ENCODE measurements around the gene IL16. TPM values are rescaled to one million over a fixed set of nuclear protein-coding genes. Genes with fewer than 3 reads are reported as not detected.
"Not testable (repeated sequence)": the region's sequence is repeated elsewhere in the genome, so short reads cannot be mapped to it uniquely, and the experiment has no call there.

The IL16 gene
- total RNA-seq, 1 donor from 2014 or later: 0.05 TPM

- Mint-ChIP-seq H3K4me3 (no peak overlapping the region), H3K36me3 (ENCODE audit: low read depth) (no peaks in the 10 kb centered on the region), H3K27me3 (ENCODE audit: low read depth) (peaks cover 23% of the 10 kb centered on the region), H3K27ac (ENCODE audit: unreplicated experiment) (no peak overlapping the region), H3K9me3 (no peaks in the 10 kb centered on the region), H3K4me1 (peaks cover 29% of the 10 kb centered on the region)
- no peak for TF ChIP-seq CTCF (conservative IDR thresholded peaks at IDR 0.05)
- DNase-seq (ENCODE audit: low read depth, low spot score): no peak
Observed at GRCh38 chr15:81326466-81327212, 130.0 kb downstream of the IL16 start.

GRCh38 chr15:81327516-81327915 lies 130.8 kb downstream of the IL16 start:
- H3K36me3 Mint-ChIP-seq (ENCODE audit: low read depth): no peaks in the 10 kb centered on the region
- no peaks in the 10 kb centered on the region for H3K9me3 Mint-ChIP-seq
- no peak for TF ChIP-seq CTCF (conservative IDR thresholded peaks at IDR 0.05)
- H3K27me3 Mint-ChIP-seq (ENCODE audit: low read depth): peaks cover 23% of the 10 kb centered on the region
- H3K4me1 Mint-ChIP-seq: peaks cover 22% of the 10 kb centered on the region
- no peak overlapping the region for H3K4me3 Mint-ChIP-seq
- no peak for DNase-seq (ENCODE audit: low read depth, low spot score)
- no peak overlapping the region for H3K27ac Mint-ChIP-seq (ENCODE audit: unreplicated experiment)

- H3K9me3 Mint-ChIP-seq: no peaks in the 10 kb centered on the region
- no peaks in the 10 kb centered on the region for H3K36me3 Mint-ChIP-seq (ENCODE audit: low read depth)
- H3K27me3 Mint-ChIP-seq (ENCODE audit: low read depth): peaks cover 15% of the 10 kb centered on the region
- TF ChIP-seq CTCF (conservative IDR thresholded peaks at IDR 0.05): no peak
- H3K4me3 Mint-ChIP-seq: no peak overlapping the region
- H3K4me1 Mint-ChIP-seq: peaks cover 8% of the 10 kb centered on the region
- DNase-seq (ENCODE audit: low read depth, low spot score): no peak
- H3K27ac Mint-ChIP-seq (ENCODE audit: unreplicated experiment): no peak overlapping the region
Observed at GRCh38 chr15:81329446-81329845, 132.8 kb downstream of the IL16 start.

GRCh38 chr15:81330366-81331090 lies 133.8 kb downstream of the IL16 start:
- no peak overlapping the region for H3K4me3 Mint-ChIP-seq
- TF ChIP-seq CTCF (conservative IDR thresholded peaks at IDR 0.05): no peak
- H3K9me3 Mint-ChIP-seq: no peaks in the 10 kb centered on the region

GRCh38 chr15:81331141-81331540 lies 134.5 kb downstream of the IL16 start:
- H3K9me3 Mint-ChIP-seq; H3K27ac Mint-ChIP-seq (ENCODE audit: unreplicated experiment); DNase-seq (ENCODE audit: low read depth, low spot score); H3K4me1 Mint-ChIP-seq; H3K36me3 Mint-ChIP-seq (ENCODE audit: low read depth); H3K4me3 Mint-ChIP-seq; H3K27me3 Mint-ChIP-seq (ENCODE audit: low read depth): not testable (repeated sequence)

More at GRCh38 chr15:81330366-81331090, 133.8 kb downstream of the IL16 start:
- H3K27ac Mint-ChIP-seq (ENCODE audit: unreplicated experiment): no peak overlapping the region
- H3K4me1 Mint-ChIP-seq: peaks cover 4% of the 10 kb centered on the region
- H3K27me3 Mint-ChIP-seq (ENCODE audit: low read depth): peaks cover 7% of the 10 kb centered on the region
- no peak for DNase-seq (ENCODE audit: low read depth, low spot score)
- H3K36me3 Mint-ChIP-seq (ENCODE audit: low read depth): no peaks in the 10 kb centered on the region

GRCh38 chr15:81331600-81331999 lies 134.9 kb downstream of the IL16 start:
- TF ChIP-seq CTCF (conservative IDR thresholded peaks at IDR 0.05): no peak
- Mint-ChIP-seq H3K4me1 (peaks cover 4% of the 10 kb centered on the region), H3K36me3 (ENCODE audit: low read depth) (no peaks in the 10 kb centered on the region), H3K27ac (ENCODE audit: unreplicated experiment) (no peak overlapping the region), H3K9me3 (no peaks in the 10 kb centered on the region), H3K27me3 (ENCODE audit: low read depth) (no peaks in the 10 kb centered on the region), H3K4me3 (no peak overlapping the region)
- DNase-seq (ENCODE audit: low read depth, low spot score): no peak

Measured in neural crest cell (in vitro differentiated cells).